Mesangial cell (primary cell): Measurements from ENCODE around the gene CTXN3. TPM values are rescaled to one million over a fixed set of nuclear protein-coding genes. Genes with fewer than 3 reads are reported as not detected.

Experiments used
- total RNA-seq: library from RNA; depleted of rRNA; stranded (reverse); fragments of >200 nt; gene quantifications from 2 replicates; pipeline ENCODE4 v1.2.3, GENCODE V29; 2015

The CTXN3 gene
- not detected in 2 replicates for total RNA-seq

DNA sequence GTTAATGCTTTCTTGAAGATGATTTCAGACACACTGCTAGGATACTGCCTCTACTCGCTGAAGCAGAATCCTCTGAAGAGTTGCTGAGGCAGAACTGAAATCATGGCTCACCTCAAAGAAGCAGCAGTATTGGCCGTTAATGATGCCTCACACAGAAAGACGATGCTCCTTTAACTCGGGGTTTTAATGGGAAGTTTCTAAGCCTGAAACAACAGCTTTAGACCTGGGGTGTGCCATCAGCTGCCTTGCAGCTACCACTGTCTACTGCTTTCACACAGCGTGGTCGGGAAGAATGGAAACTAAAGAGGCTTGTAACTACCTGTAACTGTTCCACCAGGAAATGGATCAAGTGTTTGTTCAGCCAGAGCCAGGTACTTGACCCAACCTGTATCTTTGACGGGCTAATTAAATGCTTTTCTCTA is at the start of gene CTXN3:
Gene CTXN3, plus strand, starts transcription at position 65 of the 422 bp plus-strand sequence. CDS start 8,440 bp downstream, outside the sequence.

DNA sequence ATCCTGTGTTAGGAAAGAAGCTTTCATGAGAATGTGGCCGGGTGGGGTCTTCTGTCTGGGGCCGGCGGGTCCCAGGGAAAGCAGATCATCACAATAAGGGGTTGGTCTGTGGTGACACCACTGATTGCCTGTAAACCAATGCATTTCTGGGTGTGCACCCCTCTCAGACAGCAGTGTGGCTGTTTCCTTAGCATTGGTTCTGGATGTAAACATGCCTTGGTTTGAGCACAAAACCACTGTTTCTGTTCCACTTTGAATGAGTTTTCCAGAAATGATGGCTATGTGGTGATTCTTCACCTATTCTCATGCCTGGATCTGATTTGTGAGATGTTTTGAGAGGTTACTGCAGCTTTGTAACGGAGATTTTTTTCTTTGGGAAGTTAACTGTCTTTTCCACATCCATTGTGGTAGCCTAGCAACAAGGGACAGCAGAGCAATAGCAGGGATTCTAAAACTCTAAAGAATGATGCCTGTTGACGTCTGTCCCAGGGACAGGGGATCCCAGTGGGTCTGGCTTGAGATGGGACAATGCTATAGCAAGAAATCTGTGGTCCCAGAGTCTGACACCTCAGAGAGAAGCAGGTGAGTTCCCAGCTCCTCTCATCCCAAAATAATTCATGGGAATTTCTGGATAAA is 54.2 kb downstream of the CTXN3 start, which contains the start of gene CCDC192:
Gene CCDC192, plus strand, starts transcription at position 466 of the 636 bp plus-strand sequence. Its CDS starts 55 bp downstream, at position 521.

Other genes starting within 250 kb of the CTXN3 start
- 35.4 and 40.9 TPM in 2 replicates for gene PRRC1, start 131.4 kb upstream of the CTXN3 start, total RNA-seq
- gene CCDC192, start 54.3 kb downstream of the CTXN3 start, total RNA-seq: not detected in 2 replicates